ENCODE results near the gene ZNF892. TPM values are rescaled to one million over a fixed set of nuclear protein-coding genes. Genes with fewer than 3 reads are reported as not detected.

Gene ZNF892
- total and polyA plus RNA-seq, 2 of the 13 experiments (the other 11 are each of a cell fraction or from before 2014, with no cell fraction given) = not detected

- peak; percentile 80 for ATAC-seq
- BruUV-seq (replicated peaks) = no TSS peak
- Histone ChIP-seq H3K4me1 (ENCODE audit: insufficient read depth, low read length) (peaks cover 32% of the 10 kb centered on the region), H3K27me3 (ENCODE audit: control insufficient read depth in 1 of 2, insufficient read depth in 2 of 2, low read length in 2 of 2) (no peaks in the 10 kb centered on the region), H2AFZ (ENCODE audit: low read length) (no peak overlapping the region), H3K36me3 (replicated peaks in 1 of 2; ENCODE audit: control insufficient read depth in 1 of 2, insufficient read depth in 2 of 2, low read length in 2 of 2) (0 out of 5 replicates have a peak, but pooled peaks cover 0 to 4% of the 10 kb centered on the region in 2 experiments), H3K9ac (ENCODE audit: insufficient read depth, low read depth, low read length) (peak overlapping the region; percentile 81), H3K27ac (ENCODE audit: extremely low read length, insufficient read depth, low read length) (peak overlapping the region; percentile 43), H3K79me2 (ENCODE audit: insufficient read depth, low read length) (no peaks in the 10 kb centered on the region), H3K9me3 (ENCODE audit: low read length) (no peaks in the 10 kb centered on the region), H3K4me2 (ENCODE audit: low read depth, low read length) (peak overlapping the region; percentile 94), H4K20me1 (ENCODE audit: insufficient read depth, low read length) (no peaks in the 10 kb centered on the region), H3K4me3 (replicated peaks in 1 of 3; ENCODE audit: insufficient read depth in 1 of 3, low read depth in 2 of 3, low read length in 3 of 3) (peak overlapping the region; percentile 62 to 89 (median 69))
- FAIRE-seq = no peak
- ChIA-PET POLR2A (interaction anchor here (1.0 to 1.6 kb wide), 3 partner anchors 35 to 79 kb away, joined by 3 to 11 read pairs (median 4); partner anchors contain the start of gene MRPS5), CTCF (ENCODE audit: low intra/inter-chr PET ratio, low total read pairs) (no interaction called here)
- DNase-seq (ENCODE audit: low spot score) = peak; percentile 13
- 88% methylated on average over 24 of the region's 58 CpGs for WGBS (ENCODE audit: low lambda C conversion rate)
- in situ Hi-C loops (cut with HindIII; ENCODE audit: extremely low pct_ligation_motif_present, low pct_unique_long_range_greater_than_20kb) = no loop called here
- intact Hi-C loops (cut with micrococcal nuclease; ENCODE audit: unreplicated experiment) = no loop called here
- no peak for TF ChIP-seq SCMH1 (CRISPR knock-in tag; IDR thresholded peaks at IDR 0.05; ENCODE audit: borderline replicate concordance)
- no peak for TF ChIP-seq ZNF614 (CRISPR knock-in tag; IDR thresholded peaks at IDR 0.05; ENCODE audit: borderline replicate concordance)
- TF ChIP-seq SOX5 (CRISPR knock-in tag; IDR thresholded peaks at IDR 0.05; ENCODE audit: borderline replicate concordance) = no peak
- TF ChIP-seq ZNF407 (CRISPR knock-in tag; IDR thresholded peaks at IDR 0.05; ENCODE audit: not compliant biosample characterization) = no peak
- no peak for TF ChIP-seq JUND (CRISPR knock-in tag; IDR thresholded peaks at IDR 0.05)
- no peak for TF ChIP-seq ZNF382 (CRISPR knock-in tag; IDR thresholded peaks at IDR 0.05; ENCODE audit: borderline replicate concordance)
- no peak for TF ChIP-seq ZNF441 (CRISPR knock-in tag; IDR thresholded peaks at IDR 0.05; ENCODE audit: borderline replicate concordance)
- no peak for TF ChIP-seq SRSF9 (IDR thresholded peaks at IDR 0.05; ENCODE audit: borderline replicate concordance, insufficient read depth, low read depth, low read length, poor library complexity, severe bottlenecking)
- no peak for TF ChIP-seq PLRG1 (conservative IDR thresholded peaks at IDR 0.05)
- TF ChIP-seq TP53 (CRISPR knock-in tag; conservative IDR thresholded peaks at IDR 0.05) = no peak
- no peak for TF ChIP-seq ADNP (CRISPR knock-in tag; IDR thresholded peaks at IDR 0.05)
- TF ChIP-seq ZNF577 (CRISPR knock-in tag; IDR thresholded peaks at IDR 0.05; ENCODE audit: borderline replicate concordance, low read depth) = no peak
- TF ChIP-seq SP4 (CRISPR knock-in tag; IDR thresholded peaks at IDR 0.05) = peak; percentile 49; the same call in 1 of the 2 replicates
- no peak for TF ChIP-seq RFX5 (IDR thresholded peaks at IDR 0.05; ENCODE audit: low read depth, low read length)
- TF ChIP-seq GTF2F1 (IDR thresholded peaks at IDR 0.05; ENCODE audit: low read length) = no peak
- no peak for TF ChIP-seq IRX3 (CRISPR knock-in tag; IDR thresholded peaks at IDR 0.05; ENCODE audit: borderline replicate concordance, low read depth)
Measured at GRCh38 chr2:95158891-95159619, 48.3 kb upstream of the ZNF892 start.
